Activated CD4-positive, alpha-beta memory T cell treated with anti-CD3 and anti-CD28 coated beads, Interleukin-2, amount 10 ng/mL, durations not matched to agents 7 days and 5 days (primary cell): ENCODE results near the gene CYP46A1. TPM values are rescaled to one million over a fixed set of nuclear protein-coding genes. Genes with fewer than 3 reads are reported as not detected.

Experiments
- CTCF ChIA-PET: fragments of 350-600 bp; sonication (Branson Sonifier 250); formaldehyde crosslinking; loops from one replicate; lab custom pipeline; 2021; ENCODE audit warnings: antibody characterized with exemption, inconsistent platforms; lab: Charles Lee
- POLR2A ChIA-PET: fragments of 350-600 bp; sonication (Branson Sonifier 250); formaldehyde crosslinking; loops from one replicate; lab custom pipeline; 2021; ENCODE audit warnings: antibody characterized with exemption; lab: Charles Lee
- DNase-seq: peaks from one replicate; pipeline ENCODE4 v3.0.0-alpha.2; 2020
- H3K27ac Mint-ChIP-seq: one replicate; pipeline ENCODE4 v1.8.0; 2021; ENCODE audit warnings: mild to moderate bottlenecking, mixed read lengths
- H3K27me3 Mint-ChIP-seq: one replicate; pipeline ENCODE4 v1.8.0; 2021; ENCODE audit warnings: mixed read lengths
- H3K36me3 Mint-ChIP-seq: one replicate; pipeline ENCODE4 v1.8.0; 2021; ENCODE audit warnings: low read depth, mixed read lengths
- H3K4me1 Mint-ChIP-seq: one replicate; pipeline ENCODE4 v1.8.0; 2021; ENCODE audit warnings: mixed read lengths
- H3K4me3 Mint-ChIP-seq: one replicate; pipeline ENCODE4 v1.8.0; 2021; ENCODE audit warnings: mild to moderate bottlenecking, mixed read lengths
- H3K9me3 Mint-ChIP-seq: one replicate; pipeline ENCODE4 v1.8.0; 2021; ENCODE audit warnings: mixed read lengths
- total RNA-seq, 2 experiments: library from RNA; stranded (reverse); gene quantifications; one replicate each; pipeline ENCODE4 v1.2.3, GENCODE V29; 2021

The CYP46A1 gene
- total RNA-seq, 2 experiments from 2014 or later = 0.13 to 0.23 TPM

GRCh38 chr14:99735189-99736135, 51.4 kb downstream of the CYP46A1 start:
- peaks cover 16% of the 10 kb centered on the region for H3K27me3 Mint-ChIP-seq
- CTCF ChIA-PET = no interaction called here
- H3K27ac Mint-ChIP-seq = no peak overlapping the region
- no peaks in the 10 kb centered on the region for H3K36me3 Mint-ChIP-seq
- POLR2A ChIA-PET = no interaction called here
- H3K9me3 Mint-ChIP-seq = no peaks in the 10 kb centered on the region
- no peak for DNase-seq
- peaks cover 2% of the 10 kb centered on the region for H3K4me1 Mint-ChIP-seq
- no peak overlapping the region for H3K4me3 Mint-ChIP-seq

GRCh38 chr14:99736603-99737371, 52.7 kb downstream of the CYP46A1 start:
- Mint-ChIP-seq H3K36me3 (no peaks in the 10 kb centered on the region), H3K27ac (no peak overlapping the region), H3K4me1 (no peaks in the 10 kb centered on the region), H3K27me3 (peaks cover 15% of the 10 kb centered on the region), H3K9me3 (no peaks in the 10 kb centered on the region), H3K4me3 (no peak overlapping the region)
- DNase-seq = no peak
- ChIA-PET POLR2A (no interaction called here), CTCF (interaction anchor here (0.6 to 1.0 kb wide), 2 partner anchors 33 to 162 kb away, joined by 3 to 5 read pairs; no protein-coding TSS in a partner anchor)

- Mint-ChIP-seq H3K4me1 (no peaks in the 10 kb centered on the region), H3K27me3 (peaks cover 17% of the 10 kb centered on the region), H3K9me3 (no peaks in the 10 kb centered on the region), H3K36me3 (no peaks in the 10 kb centered on the region), H3K27ac (no peak overlapping the region), H3K4me3 (no peak overlapping the region)
- DNase-seq = no peak
- ChIA-PET POLR2A (no interaction called here), CTCF (interaction anchor here (1.0 kb wide), 1 partner anchor 162 kb away, joined by 3 read pairs; no protein-coding TSS in a partner anchor)
These were observed 53.4 kb downstream of the CYP46A1 start for GRCh38 chr14:99737451-99737951.

- ChIA-PET POLR2A (no interaction called here), CTCF (no interaction called here)
- no peaks in the 10 kb centered on the region for H3K36me3 Mint-ChIP-seq
- H3K27me3 Mint-ChIP-seq = peaks cover 17% of the 10 kb centered on the region
- DNase-seq = no peak
- H3K4me3 Mint-ChIP-seq = no peak overlapping the region
- no peaks in the 10 kb centered on the region for H3K9me3 Mint-ChIP-seq
- no peaks in the 10 kb centered on the region for H3K4me1 Mint-ChIP-seq
- no peak overlapping the region for H3K27ac Mint-ChIP-seq
These were observed 54.0 kb downstream of the CYP46A1 start for GRCh38 chr14:99737956-99738667.

GRCh38 chr14:99740411-99740810, 56.3 kb downstream of the CYP46A1 start:
- Mint-ChIP-seq H3K27me3 (peaks cover 24% of the 10 kb centered on the region), H3K36me3 (no peaks in the 10 kb centered on the region), H3K9me3 (no peaks in the 10 kb centered on the region), H3K27ac (no peak overlapping the region), H3K4me3 (no peak overlapping the region), H3K4me1 (no peaks in the 10 kb centered on the region)
- DNase-seq = no peak
- ChIA-PET POLR2A (no interaction called here), CTCF (no interaction called here)

GRCh38 chr14:99741227-99741976, 57.3 kb downstream of the CYP46A1 start:
- H3K36me3 Mint-ChIP-seq = no peaks in the 10 kb centered on the region
- ChIA-PET POLR2A (no interaction called here), CTCF (no interaction called here)
- H3K9me3 Mint-ChIP-seq = no peaks in the 10 kb centered on the region
- H3K27me3 Mint-ChIP-seq = peaks cover 26% of the 10 kb centered on the region
- DNase-seq = no peak
- no peak overlapping the region for H3K27ac Mint-ChIP-seq
- no peak overlapping the region for H3K4me3 Mint-ChIP-seq
- H3K4me1 Mint-ChIP-seq = peaks cover 4% of the 10 kb centered on the region

GRCh38 chr14:99742074-99742473, 58.0 kb downstream of the CYP46A1 start:
- no peaks in the 10 kb centered on the region for H3K9me3 Mint-ChIP-seq
- H3K4me1 Mint-ChIP-seq = peaks cover 5% of the 10 kb centered on the region
- no peak overlapping the region for H3K27ac Mint-ChIP-seq
- CTCF ChIA-PET = no interaction called here
- H3K4me3 Mint-ChIP-seq = no peak overlapping the region
- no peak for DNase-seq
- no peaks in the 10 kb centered on the region for H3K36me3 Mint-ChIP-seq
- POLR2A ChIA-PET = no interaction called here
- peaks cover 21% of the 10 kb centered on the region for H3K27me3 Mint-ChIP-seq

- ChIA-PET POLR2A (no interaction called here), CTCF (interaction anchor here (0.9 kb wide), 1 partner anchor 13 kb away, joined by 3 read pairs; no protein-coding TSS in a partner anchor)
- no peaks in the 10 kb centered on the region for H3K9me3 Mint-ChIP-seq
- peaks cover 7% of the 10 kb centered on the region for H3K4me1 Mint-ChIP-seq
- no peak for DNase-seq
- peaks cover 18% of the 10 kb centered on the region for H3K27me3 Mint-ChIP-seq
- H3K4me3 Mint-ChIP-seq = no peak overlapping the region
- H3K27ac Mint-ChIP-seq = no peak overlapping the region
- no peaks in the 10 kb centered on the region for H3K36me3 Mint-ChIP-seq
These were observed 58.7 kb downstream of the CYP46A1 start for GRCh38 chr14:99742509-99743487.

- Mint-ChIP-seq H3K27me3 (peaks cover 16% of the 10 kb centered on the region), H3K4me3 (no peak overlapping the region), H3K4me1 (peaks cover 7% of the 10 kb centered on the region), H3K27ac (no peak overlapping the region), H3K36me3 (no peaks in the 10 kb centered on the region), H3K9me3 (no peaks in the 10 kb centered on the region)
- POLR2A ChIA-PET = no interaction called here
- CTCF ChIA-PET = no interaction called here
- no peak for DNase-seq
These were observed 60.2 kb downstream of the CYP46A1 start for GRCh38 chr14:99744199-99744872.

GRCh38 chr14:99744873-99745224, 60.8 kb downstream of the CYP46A1 start:
- Mint-ChIP-seq H3K4me3 (no peak overlapping the region), H3K27me3 (peaks cover 12% of the 10 kb centered on the region), H3K27ac (no peak overlapping the region), H3K4me1 (peaks cover 7% of the 10 kb centered on the region), H3K36me3 (no peaks in the 10 kb centered on the region), H3K9me3 (no peaks in the 10 kb centered on the region)
- POLR2A ChIA-PET = no interaction called here
- CTCF ChIA-PET = no interaction called here
- no peak for DNase-seq

- H3K27me3 Mint-ChIP-seq = peaks cover 12% of the 10 kb centered on the region
- H3K4me3 Mint-ChIP-seq = no peak overlapping the region
- H3K36me3 Mint-ChIP-seq = no peaks in the 10 kb centered on the region
- H3K4me1 Mint-ChIP-seq = peaks cover 7% of the 10 kb centered on the region
- no peak overlapping the region for H3K27ac Mint-ChIP-seq
- POLR2A ChIA-PET = no interaction called here
- H3K9me3 Mint-ChIP-seq = no peaks in the 10 kb centered on the region
- CTCF ChIA-PET = no interaction called here
- no peak for DNase-seq
These were observed 61.3 kb downstream of the CYP46A1 start for GRCh38 chr14:99745307-99745951.
